Calu3 (cell line): Measurements from ENCODE around the gene GRB10. TPM values are rescaled to one million over a fixed set of nuclear protein-coding genes. Genes with fewer than 3 reads are reported as not detected.

Experiments used
- BruUV-seq: library from RNA; stranded (reverse); fragments of 400-500 nt; replicated peaks from 2 replicates; lab custom pipeline; 2021; lab: Mats Ljungman, UMichigan
- CTCF ChIA-PET: fragments of 300-600 bp; sonication (Branson Sonifier 250); formaldehyde crosslinking; loops from one replicate; lab custom pipeline; 2022; ENCODE audit warnings: antibody characterized with exemption; lab: Charles Lee
- DNase-seq: peaks from one replicate; pipeline ENCODE4 v3.0.0; 2022
- H3K27ac Mint-ChIP-seq: one replicate; pipeline ENCODE4 v1.8.0; 2022; ENCODE audit warnings: mixed read lengths; ENCODE audit not compliant: unreplicated experiment
- H3K27me3 Mint-ChIP-seq: one replicate; pipeline ENCODE4 v1.8.0; 2022; ENCODE audit warnings: mixed read lengths; ENCODE audit not compliant: unreplicated experiment
- H3K36me3 Mint-ChIP-seq: one replicate; pipeline ENCODE4 v1.8.0; 2022; ENCODE audit warnings: mild to moderate bottlenecking, moderate library complexity, mixed read lengths; ENCODE audit not compliant: insufficient read depth, unreplicated experiment
- H3K4me1 Mint-ChIP-seq: one replicate; pipeline ENCODE4 v1.8.0; 2022; ENCODE audit warnings: mild to moderate bottlenecking, low read depth, mixed read lengths; ENCODE audit not compliant: unreplicated experiment
- H3K4me3 Mint-ChIP-seq: one replicate; pipeline ENCODE4 v1.8.0; 2022; ENCODE audit warnings: mild to moderate bottlenecking, low read depth, moderate library complexity, mixed read lengths; ENCODE audit not compliant: unreplicated experiment
- H3K9me3 Mint-ChIP-seq: one replicate; pipeline ENCODE4 v1.8.0; 2022; ENCODE audit warnings: low read depth, mixed read lengths; ENCODE audit not compliant: unreplicated experiment
- CTCF ChIP-seq: fragments of 200-600 bp; IDR thresholded peaks from one replicate; pipeline ENCODE4 v1.8.0; 2022; ENCODE audit warnings: antibody characterized with exemption; ENCODE audit not compliant: unreplicated experiment
- intact Hi-C: fragments of 100-400 bp; cut with micrococcal nuclease; formaldehyde crosslinking; loops from one replicate; pipeline ENCODE4 v1.10.0; 2022; ENCODE audit not compliant: unreplicated experiment
- total RNA-seq: library from RNA; stranded (reverse); gene quantifications from 2 replicates; pipeline ENCODE4 v1.2.3, GENCODE V29; 2022

The GRB10 gene
- total RNA-seq, 1 experiment from 2014 or later: 90.6 TPM

- CTCF ChIA-PET: no interaction called here
- Mint-ChIP-seq H3K9me3 (no peaks in the 10 kb centered on the region), H3K4me1 (peaks cover 2% of the 10 kb centered on the region), H3K27me3 (no peaks in the 10 kb centered on the region), H3K27ac (no peak overlapping the region), H3K4me3 (no peak overlapping the region), H3K36me3 (peaks cover 23% of the 10 kb centered on the region)
- TF ChIP-seq CTCF: no peak
- no peak for DNase-seq
- no TSS peak for BruUV-seq
- intact Hi-C loops: no loop called here
Measured at GRCh38 chr7:50671386-50671785, 111.3 kb downstream of the GRB10 start.

DNA sequence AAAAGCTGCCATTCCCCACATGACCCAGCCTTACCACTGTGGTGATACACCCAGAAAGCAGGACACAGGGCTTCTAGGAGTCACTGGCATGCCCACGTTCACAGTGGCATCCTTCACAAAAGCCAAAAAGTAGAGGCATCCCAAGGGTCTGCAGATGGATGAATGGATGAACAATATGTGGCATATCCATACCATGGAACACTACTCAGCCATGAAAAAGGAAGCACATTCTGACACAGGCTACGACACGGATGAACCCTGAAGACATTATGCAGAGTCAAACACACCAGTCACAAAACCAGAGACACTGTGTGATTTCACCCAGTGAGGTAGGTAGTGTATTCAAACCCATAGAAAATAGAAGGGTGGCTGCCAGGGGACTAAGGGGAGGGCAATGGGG is 112.8 kb downstream of the GRB10 start:
- Mint-ChIP-seq H3K27ac (no peak overlapping the region), H3K9me3 (no peaks in the 10 kb centered on the region), H3K4me1 (no peaks in the 10 kb centered on the region), H3K4me3 (no peak overlapping the region), H3K27me3 (no peaks in the 10 kb centered on the region), H3K36me3 (peaks cover 25% of the 10 kb centered on the region)
- CTCF ChIA-PET: no interaction called here
- TF ChIP-seq CTCF: no peak
- BruUV-seq: no TSS peak
- intact Hi-C loops: no loop called here
- DNase-seq: no peak

- BruUV-seq: no TSS peak
- CTCF ChIA-PET: interaction anchor here (0.8 kb wide), 1 partner anchor 10 kb away, joined by 4 read pairs; no protein-coding TSS in a partner anchor
- H3K4me1 Mint-ChIP-seq: no peaks in the 10 kb centered on the region
Measured at GRCh38 chr7:50667789-50668226, 114.9 kb downstream of the GRB10 start.

GRCh38 chr7:50667338-50667737 is 115.4 kb downstream of the GRB10 start:
- no peak overlapping the region for H3K4me3 Mint-ChIP-seq
- intact Hi-C loops: no loop called here
- no peak overlapping the region for H3K27ac Mint-ChIP-seq
- peaks cover 14% of the 10 kb centered on the region for H3K36me3 Mint-ChIP-seq
- no peaks in the 10 kb centered on the region for H3K9me3 Mint-ChIP-seq
- TF ChIP-seq CTCF: no peak
- CTCF ChIA-PET: interaction anchor here (0.8 kb wide), 1 partner anchor 11 kb away, joined by 4 read pairs; no protein-coding TSS in a partner anchor
- DNase-seq: no peak
- H3K4me1 Mint-ChIP-seq: no peaks in the 10 kb centered on the region
- BruUV-seq: no TSS peak
- no peaks in the 10 kb centered on the region for H3K27me3 Mint-ChIP-seq

More at GRCh38 chr7:50667789-50668226, 114.9 kb downstream of the GRB10 start:
- DNase-seq: no peak
- no peak overlapping the region for H3K4me3 Mint-ChIP-seq
- H3K36me3 Mint-ChIP-seq: peaks cover 14% of the 10 kb centered on the region
- intact Hi-C loops: no loop called here
- H3K27me3 Mint-ChIP-seq: no peaks in the 10 kb centered on the region
- H3K27ac Mint-ChIP-seq: no peak overlapping the region
- TF ChIP-seq CTCF: no peak
- H3K9me3 Mint-ChIP-seq: no peaks in the 10 kb centered on the region
